Measurements from ENCODE around the gene LRRC71. TPM values are rescaled to one million over a fixed set of nuclear protein-coding genes. Genes with fewer than 3 reads are reported as not detected.

Gene LRRC71
- total RNA-seq, 3 donors from 2014 or later = not detected

DNA sequence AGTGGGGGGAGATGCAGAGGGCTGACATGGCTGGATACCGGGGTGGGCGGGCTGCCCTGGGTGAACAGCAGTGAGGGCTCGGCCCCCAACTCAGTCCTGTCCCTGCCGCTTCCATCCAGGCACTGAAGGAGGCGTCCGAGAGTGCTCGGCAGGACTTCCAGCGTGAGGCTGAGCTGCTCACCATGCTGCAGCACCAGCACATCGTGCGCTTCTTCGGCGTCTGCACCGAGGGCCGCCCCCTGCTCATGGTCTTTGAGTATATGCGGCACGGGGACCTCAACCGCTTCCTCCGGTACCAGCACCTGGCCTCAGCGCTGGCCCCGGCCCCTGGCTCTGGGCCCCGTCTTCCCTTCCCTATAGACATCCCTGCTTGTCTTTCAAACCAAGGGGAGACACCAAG lies 44.2 kb upstream of the LRRC71 start:
- Histone ChIP-seq H3K27ac (no peak overlapping the region), H3K9me3 (no peaks in the 10 kb centered on the region), H3K4me1 (no peaks in the 10 kb centered on the region), H3K4me3 (no peak overlapping the region), H3K36me3 (no peaks in the 10 kb centered on the region), H3K27me3 (no peaks in the 10 kb centered on the region)
- intact Hi-C loops (cut with DNase I; ENCODE audit: low total_unique reads) = no loop called here
- DNase-seq (ENCODE audit: low spot score in 2 of 2) = no peak
- no peak for TF ChIP-seq POLR2A (IDR thresholded peaks at IDR 0.05)
- TF ChIP-seq, protein P1, sequence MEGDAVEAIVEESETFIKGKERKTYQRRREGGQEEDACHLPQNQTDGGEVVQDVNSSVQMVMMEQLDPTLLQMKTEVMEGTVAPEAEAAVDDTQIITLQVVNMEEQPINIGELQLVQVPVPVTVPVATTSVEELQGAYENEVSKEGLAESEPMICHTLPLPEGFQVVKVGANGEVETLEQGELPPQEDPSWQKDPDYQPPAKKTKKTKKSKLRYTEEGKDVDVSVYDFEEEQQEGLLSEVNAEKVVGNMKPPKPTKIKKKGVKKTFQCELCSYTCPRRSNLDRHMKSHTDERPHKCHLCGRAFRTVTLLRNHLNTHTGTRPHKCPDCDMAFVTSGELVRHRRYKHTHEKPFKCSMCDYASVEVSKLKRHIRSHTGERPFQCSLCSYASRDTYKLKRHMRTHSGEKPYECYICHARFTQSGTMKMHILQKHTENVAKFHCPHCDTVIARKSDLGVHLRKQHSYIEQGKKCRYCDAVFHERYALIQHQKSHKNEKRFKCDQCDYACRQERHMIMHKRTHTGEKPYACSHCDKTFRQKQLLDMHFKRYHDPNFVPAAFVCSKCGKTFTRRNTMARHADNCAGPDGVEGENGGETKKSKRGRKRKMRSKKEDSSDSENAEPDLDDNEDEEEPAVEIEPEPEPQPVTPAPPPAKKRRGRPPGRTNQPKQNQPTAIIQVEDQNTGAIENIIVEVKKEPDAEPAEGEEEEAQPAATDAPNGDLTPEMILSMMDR (IDR thresholded peaks at IDR 0.05) = no peak
- no peak for TF ChIP-seq POLR2AphosphoS5 (IDR thresholded peaks at IDR 0.05)

DNA sequence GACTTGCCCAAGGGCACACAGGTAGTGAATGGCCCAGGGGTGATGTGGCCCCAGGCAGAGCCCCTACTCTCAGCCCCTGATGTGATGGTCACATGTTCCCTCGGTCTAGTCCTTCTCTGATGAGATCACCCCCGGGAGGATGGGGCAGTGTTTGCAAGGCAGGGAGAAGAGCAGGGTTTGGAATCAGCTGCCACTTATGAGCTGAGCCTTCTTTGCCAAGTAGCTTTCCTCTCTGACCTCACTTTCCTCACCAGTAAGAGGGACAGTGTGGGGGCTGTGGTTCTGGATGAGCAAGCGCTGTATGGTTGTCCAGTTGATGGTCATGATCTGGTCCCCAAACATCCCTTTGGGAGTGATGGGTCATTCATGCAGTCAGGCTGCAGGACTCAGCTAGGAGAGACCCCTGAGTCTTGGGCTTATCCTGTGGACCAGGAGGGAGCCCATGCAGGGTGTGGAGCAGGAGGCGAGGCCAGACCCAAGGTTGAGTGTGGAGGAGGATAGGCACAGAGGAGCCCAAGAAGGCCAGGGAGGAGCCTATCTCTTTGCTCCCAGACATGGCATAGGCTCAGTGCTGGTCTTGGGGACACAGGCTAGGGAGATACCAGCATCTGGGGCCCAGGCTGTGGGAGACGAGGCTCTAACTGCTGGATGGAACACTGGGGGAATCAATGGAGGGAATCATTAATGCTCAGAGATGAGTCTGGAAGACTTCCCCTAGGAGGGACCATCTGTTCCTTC lies 42.8 kb upstream of the LRRC71 start:
- TF ChIP-seq POLR2AphosphoS5 (IDR thresholded peaks at IDR 0.05) = no peak
- TF ChIP-seq, protein P1 (IDR thresholded peaks at IDR 0.05) = no peak
- TF ChIP-seq POLR2A (IDR thresholded peaks at IDR 0.05) = no peak
- Histone ChIP-seq H3K36me3 (no peaks in the 10 kb centered on the region), H3K4me3 (no peak overlapping the region), H3K4me1 (no peaks in the 10 kb centered on the region), H3K27me3 (no peaks in the 10 kb centered on the region), H3K27ac (no peak overlapping the region), H3K9me3 (no peaks in the 10 kb centered on the region)
- intact Hi-C loops (cut with DNase I; ENCODE audit: low total_unique reads) = no loop called here
- no peak for DNase-seq (ENCODE audit: low spot score in 2 of 2)

DNA sequence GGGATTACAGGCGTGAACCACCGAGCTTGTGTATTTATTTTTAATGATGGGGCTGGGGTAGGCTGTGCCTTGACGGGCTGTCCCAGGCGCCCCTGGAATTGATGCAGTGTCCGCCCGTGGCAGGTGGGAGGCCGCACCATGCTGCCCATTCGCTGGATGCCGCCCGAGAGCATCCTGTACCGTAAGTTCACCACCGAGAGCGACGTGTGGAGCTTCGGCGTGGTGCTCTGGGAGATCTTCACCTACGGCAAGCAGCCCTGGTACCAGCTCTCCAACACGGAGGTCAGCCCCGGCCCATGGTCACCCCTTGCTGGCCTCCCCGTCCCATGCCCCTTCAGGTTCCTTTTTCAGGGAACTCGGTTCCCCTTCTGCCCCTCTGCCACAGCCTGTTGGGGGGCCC lies 40.6 kb upstream of the LRRC71 start:
- Histone ChIP-seq H3K27me3 (peaks cover 0 to 6% of the 10 kb centered on the region in 2 donors), H3K9me3 (no peaks in the 10 kb centered on the region), H3K4me1 (no peaks in the 10 kb centered on the region), H3K36me3 (no peaks in the 10 kb centered on the region), H3K27ac (no peak overlapping the region), H3K4me3 (no peak overlapping the region)
- TF ChIP-seq, protein P1 (IDR thresholded peaks at IDR 0.05) = no peak
- no peak for TF ChIP-seq POLR2AphosphoS5 (IDR thresholded peaks at IDR 0.05)
- no peak for TF ChIP-seq POLR2A (IDR thresholded peaks at IDR 0.05)
- intact Hi-C loops (cut with DNase I; ENCODE audit: low total_unique reads) = no loop called here
- no peak for DNase-seq (ENCODE audit: low spot score in 2 of 2)

DNA sequence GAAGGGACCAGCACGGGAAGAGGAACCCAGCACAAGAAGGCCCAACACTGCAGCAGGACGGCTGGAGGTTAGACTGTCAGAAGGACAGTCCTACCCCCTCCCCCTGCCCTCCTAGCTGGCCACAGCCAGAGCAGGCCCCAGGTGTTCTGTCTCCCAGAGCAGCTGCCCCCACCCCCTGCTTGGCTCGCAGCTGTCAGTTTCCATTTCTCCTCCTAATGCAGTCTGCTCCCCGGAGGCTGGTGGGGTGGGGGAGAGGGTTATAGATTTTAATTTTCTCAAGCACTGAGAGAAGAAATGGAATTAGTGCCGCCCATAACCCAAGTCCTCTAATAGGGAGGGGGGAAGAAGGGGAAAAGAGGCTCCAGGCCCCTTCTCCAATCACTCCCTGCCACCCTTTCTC lies 40.0 kb upstream of the LRRC71 start:
- no peak for TF ChIP-seq POLR2A (IDR thresholded peaks at IDR 0.05)
- TF ChIP-seq POLR2AphosphoS5 (IDR thresholded peaks at IDR 0.05) = no peak
- TF ChIP-seq, protein P1 (IDR thresholded peaks at IDR 0.05) = no peak
- Histone ChIP-seq H3K4me1 (no peaks in the 10 kb centered on the region), H3K4me3 (no peak overlapping the region), H3K9me3 (no peaks in the 10 kb centered on the region), H3K36me3 (no peaks in the 10 kb centered on the region), H3K27me3 (peaks cover 0 to 6% of the 10 kb centered on the region in 2 donors), H3K27ac (no peak overlapping the region)
- intact Hi-C loops (cut with DNase I; ENCODE audit: low total_unique reads) = no loop called here
- no peak for DNase-seq (ENCODE audit: low spot score in 2 of 2)

DNA sequence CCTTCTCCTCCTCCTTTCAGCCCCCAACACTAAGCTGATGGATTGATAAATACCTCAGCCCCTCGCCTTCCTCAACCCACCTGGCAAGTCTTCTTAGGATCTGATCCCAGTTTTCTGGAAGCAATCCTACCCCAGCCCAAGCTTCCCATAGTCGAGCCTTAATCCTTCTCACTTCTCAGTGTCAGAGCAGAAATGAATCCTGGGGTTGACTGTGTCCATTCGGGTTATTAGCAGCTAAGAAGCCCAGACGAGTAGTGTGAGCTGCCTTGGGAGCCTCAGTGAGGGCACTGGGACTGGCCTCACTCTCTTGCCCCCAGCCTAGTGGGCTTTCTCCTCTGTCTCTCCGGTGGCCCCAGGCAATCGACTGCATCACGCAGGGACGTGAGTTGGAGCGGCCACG lies 39.3 kb upstream of the LRRC71 start:
- Histone ChIP-seq H3K4me1 (no peaks in the 10 kb centered on the region), H3K36me3 (no peaks in the 10 kb centered on the region), H3K27ac (no peak overlapping the region), H3K27me3 (peaks cover 0 to 6% of the 10 kb centered on the region in 2 donors), H3K4me3 (no peak overlapping the region), H3K9me3 (no peaks in the 10 kb centered on the region)
- no peak for DNase-seq (ENCODE audit: low spot score in 2 of 2)
- TF ChIP-seq, protein P1 (IDR thresholded peaks at IDR 0.05) = no peak
- no peak for TF ChIP-seq POLR2AphosphoS5 (IDR thresholded peaks at IDR 0.05)
- no peak for TF ChIP-seq POLR2A (IDR thresholded peaks at IDR 0.05)
- intact Hi-C loops (cut with DNase I; ENCODE audit: low total_unique reads) = no loop called here

Data from breast epithelium (tissue), 4 donors.